Activated T-helper 9 cell treated with anti-CD3 and anti-CD28 coated beads, Interleukin-2, amount 50 U/mL, for 16 hours (primary cell): ENCODE data around the gene ANKH.

Experiments
- DNase-seq: peaks from one replicate; pipeline ENCODE4 v3.0.0-alpha.2; 2020; ENCODE audit warnings: low read depth

Gene ANKH

GRCh38 chr5:14735944-14736343 lies 135.6 kb downstream of the ANKH start:
- no peak for DNase-seq

GRCh38 chr5:14734396-14734795 lies 137.2 kb downstream of the ANKH start:
- DNase-seq = no peak

DNA sequence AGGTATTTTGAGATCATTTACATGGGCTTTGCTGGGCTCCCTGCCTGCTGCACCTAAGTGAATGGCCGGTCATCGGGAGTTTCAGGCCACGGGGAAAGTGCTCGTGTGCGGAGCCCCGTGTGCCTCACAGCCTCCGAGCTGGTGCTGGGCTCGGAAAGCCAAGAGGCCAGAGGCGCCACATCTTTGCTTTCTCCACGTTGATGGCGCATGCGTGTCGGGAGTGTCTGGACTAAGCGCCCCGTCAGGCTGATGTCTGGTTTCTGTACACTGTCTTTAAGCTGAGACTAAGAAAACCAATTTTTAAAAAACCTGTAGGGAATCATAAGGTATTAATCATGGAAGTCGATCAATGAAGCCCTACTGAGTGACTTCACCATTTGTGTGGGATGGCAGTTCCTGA lies 137.9 kb downstream of the ANKH start:
- no peak for DNase-seq

DNA sequence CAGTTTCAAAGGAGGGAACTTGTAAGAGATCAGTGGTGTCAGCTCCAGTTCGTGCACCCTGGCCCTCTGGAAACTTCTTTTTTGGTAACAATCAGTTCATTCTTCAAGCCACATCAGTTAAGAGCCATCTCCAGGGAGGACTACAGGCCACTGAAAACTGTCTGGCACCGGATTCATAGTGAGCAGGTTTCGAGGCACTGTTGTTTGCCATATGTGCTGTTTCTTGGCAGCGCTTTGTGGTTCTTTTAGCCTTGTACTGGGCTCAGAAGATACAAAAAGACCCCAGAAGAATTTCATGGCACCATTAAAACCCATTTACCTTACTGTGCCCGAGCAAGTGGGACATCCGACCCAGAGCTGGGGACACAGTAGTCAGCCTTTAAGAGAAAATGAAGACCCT lies 138.6 kb downstream of the ANKH start:
- no peak for DNase-seq

GRCh38 chr5:14730881-14731280 lies 140.7 kb downstream of the ANKH start:
- DNase-seq = no peak

GRCh38 chr5:14730466-14730865 lies 141.1 kb downstream of the ANKH start:
- no peak for DNase-seq

DNA sequence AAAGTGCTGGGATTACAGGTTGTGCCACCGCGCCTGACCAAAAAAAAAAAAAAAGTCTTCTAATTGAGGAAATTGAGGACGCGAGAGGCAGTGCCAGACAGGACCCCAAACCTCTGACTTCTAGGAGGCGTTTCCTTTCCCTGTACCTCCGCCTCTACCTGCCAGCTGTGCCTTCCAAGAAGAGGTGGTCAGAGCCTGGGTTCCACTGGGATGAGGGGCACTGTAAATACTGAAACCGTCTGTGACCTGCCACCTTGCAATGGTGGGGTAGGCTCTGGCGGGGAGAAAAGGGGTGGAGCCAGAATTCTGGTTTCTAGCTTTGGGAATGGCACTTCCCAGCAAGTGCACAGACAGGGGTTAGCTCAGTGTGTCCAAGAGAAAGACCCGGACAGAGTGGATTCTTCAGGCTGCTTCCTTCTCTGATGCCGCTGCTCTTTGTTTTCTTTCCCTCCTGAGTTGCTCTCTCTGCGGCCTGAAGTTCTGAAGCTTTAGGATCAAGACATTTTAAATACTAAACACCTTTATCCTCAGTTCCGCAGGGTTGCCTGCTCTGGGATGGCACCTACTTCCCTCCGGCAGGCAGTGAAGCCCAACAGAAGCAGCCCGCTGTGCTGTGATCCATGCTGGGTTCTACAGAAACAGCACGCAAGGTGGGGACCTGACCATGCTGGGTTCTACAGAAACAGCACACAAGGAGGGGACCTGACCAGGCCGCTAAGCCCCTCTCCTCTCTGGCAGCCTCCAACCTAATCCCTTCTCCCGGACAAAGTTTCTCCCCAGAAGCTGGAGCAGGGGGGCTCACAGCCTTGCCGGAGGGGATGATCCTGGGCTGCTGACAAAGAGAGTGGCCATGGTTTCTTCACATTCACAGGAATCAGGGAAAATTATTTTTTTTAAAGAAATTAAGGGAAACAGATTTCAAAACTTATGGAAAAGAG lies 141.9 kb downstream of the ANKH start:
- no peak for DNase-seq

DNA sequence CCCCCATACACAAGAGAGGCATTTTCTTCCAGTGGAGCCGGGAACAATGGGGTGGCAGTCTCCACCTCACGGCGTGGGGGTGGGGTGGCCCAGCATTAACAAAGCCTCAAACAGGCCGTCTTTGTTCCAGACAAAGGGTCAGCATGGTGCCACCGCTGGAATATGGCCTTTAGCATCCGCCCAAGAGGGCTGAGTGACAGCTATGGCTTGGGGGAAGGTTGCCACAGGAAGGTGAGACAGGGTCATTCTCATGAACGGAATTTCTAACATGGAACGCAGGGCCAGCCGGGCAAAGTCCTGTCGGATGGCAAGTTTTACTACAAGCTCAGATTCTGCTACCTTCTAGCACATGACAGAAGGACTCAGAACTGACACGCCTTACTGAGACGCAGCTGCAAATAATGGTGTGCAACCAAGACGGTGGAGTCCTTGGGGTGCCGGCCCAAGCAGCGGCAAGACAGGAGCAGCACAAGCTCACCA lies 143.1 kb downstream of the ANKH start:
- DNase-seq = no peak

- no peak for DNase-seq
Observed at GRCh38 chr5:14727928-14728458, 143.6 kb downstream of the ANKH start.

DNA sequence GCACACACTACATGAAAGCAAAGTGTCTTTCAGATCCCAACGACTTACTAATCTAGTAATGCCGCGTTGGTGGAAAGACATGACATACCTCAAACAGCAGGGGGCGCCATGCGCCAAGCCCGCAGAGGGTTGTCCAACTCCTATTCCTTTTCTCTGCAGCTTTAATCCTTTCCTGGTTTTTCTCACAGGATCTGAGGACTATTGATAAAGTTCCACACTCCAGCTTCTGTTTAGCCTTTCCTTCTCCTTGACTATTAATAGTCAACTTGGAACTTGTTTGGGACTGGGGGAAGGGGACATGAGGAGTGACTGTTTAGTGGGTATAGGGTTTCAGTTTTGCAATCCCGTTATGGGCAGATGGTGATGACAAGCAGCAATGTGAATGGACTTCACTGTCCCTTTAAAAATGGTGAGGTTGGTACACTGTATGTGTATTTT lies 144.1 kb downstream of the ANKH start:
- peak; percentile 61 for DNase-seq

DNA sequence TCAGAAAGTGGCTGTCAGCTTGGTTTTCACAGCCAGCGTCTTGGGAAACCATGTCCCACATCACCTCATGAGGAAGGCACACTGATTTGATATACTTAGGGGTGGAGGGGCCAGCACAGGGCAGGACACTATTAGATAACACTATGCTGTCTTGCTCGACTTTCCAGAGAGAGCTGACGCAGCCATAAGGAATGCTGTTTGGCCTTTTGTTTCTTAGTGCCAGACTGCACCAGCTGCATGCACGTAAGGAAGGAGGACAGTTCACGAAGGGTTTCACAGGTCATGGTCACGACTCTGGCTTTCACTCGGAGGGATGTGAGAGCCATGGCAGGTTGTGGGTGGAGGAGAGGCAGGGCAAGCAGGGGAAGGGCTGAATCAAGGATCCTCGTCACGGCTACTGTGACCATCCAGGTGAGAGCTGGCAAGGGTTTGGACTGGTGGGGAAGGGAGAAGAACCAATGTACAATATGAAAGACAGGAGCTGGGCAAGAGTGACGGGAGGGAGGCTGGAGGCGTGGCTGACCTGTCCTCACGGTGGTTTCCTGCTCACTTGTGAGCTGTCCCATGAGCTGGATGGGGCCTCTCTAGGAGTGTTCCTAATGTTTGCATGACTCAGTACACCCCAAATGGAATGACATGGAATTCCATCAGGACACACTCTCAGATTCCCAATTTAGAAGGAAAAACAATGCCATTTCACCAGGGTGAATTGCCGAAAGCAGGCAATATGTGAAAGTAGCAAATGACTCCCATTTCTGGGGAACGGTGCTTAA lies 145.3 kb downstream of the ANKH start:
- no peak for DNase-seq

GRCh38 chr5:14724633-14725032 lies 146.9 kb downstream of the ANKH start:
- DNase-seq = no peak

GRCh38 chr5:14723701-14724132 lies 147.9 kb downstream of the ANKH start:
- DNase-seq = no peak

GRCh38 chr5:14722923-14723322 lies 148.7 kb downstream of the ANKH start:
- DNase-seq = no peak

- DNase-seq = no peak
Observed at GRCh38 chr5:14721990-14722656, 149.5 kb downstream of the ANKH start.

- DNase-seq = no peak
Observed at GRCh38 chr5:14720236-14720923, 151.2 kb downstream of the ANKH start.

GRCh38 chr5:14718778-14719177 lies 152.8 kb downstream of the ANKH start:
- no peak for DNase-seq

DNA sequence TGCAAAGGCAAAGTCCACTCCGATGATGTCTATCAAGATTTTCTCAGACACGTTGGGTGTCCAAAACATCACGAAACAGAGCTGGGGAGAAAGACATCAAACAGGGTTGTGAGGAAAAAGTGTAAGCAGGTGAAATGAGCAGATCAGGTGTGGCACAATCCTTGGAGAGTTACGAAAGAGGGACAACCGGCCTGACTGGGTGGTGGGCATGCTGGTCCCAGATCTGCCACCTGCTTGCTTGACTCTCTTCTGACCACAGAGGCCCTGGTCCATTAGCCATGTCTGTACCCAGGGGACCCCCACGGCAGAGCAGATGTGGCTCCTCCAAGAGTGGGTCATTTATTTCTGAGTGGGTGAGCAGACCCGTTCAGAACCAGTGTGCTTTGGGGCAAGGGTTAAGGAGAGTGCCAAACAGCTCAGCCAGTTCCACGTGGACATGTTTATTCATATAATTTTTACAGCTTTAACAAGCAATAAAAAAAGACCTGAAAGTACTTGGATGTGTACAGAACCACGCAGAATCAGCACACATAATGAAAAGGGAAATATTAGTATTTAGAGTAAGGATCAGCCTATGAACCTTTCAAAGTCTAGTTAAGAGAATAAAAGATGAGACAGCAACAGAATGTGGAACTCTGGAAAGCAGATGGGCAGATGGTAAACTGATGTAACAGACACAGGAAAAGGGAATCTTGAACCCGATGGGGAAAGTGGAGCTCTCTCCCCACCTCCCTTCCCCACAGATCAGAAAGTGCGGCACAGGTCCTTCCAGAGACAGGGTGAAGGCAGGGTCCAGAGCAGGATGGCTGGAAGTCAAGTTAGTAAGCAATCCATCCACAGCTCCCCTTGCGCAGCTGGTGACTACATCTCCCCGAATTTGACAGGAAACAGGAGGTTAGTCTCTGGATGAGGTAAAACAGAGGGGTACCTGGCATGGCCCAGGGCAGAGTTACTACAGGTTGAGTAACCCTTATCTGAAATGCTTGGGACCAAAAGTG lies 154.5 kb downstream of the ANKH start:
- DNase-seq = no peak

DNA sequence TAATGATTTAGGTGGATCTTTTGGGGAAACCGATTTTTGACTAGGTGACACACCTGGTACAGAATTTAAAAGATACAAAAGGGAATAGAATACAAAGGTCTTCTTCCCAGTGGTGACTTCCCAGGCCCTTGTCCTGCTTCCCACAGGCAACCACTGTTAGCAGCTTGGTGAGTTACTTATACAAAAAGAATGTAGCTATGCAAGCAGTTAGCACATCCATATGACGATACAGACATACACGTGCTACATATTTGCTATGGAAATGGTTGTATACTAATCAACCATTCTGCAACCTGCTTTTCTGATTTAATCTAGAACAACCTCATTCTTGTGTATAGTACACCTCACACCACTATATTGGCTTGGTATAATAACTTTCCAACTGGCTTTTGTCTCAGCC lies 156.1 kb downstream of the ANKH start:
- DNase-seq = no peak

DNA sequence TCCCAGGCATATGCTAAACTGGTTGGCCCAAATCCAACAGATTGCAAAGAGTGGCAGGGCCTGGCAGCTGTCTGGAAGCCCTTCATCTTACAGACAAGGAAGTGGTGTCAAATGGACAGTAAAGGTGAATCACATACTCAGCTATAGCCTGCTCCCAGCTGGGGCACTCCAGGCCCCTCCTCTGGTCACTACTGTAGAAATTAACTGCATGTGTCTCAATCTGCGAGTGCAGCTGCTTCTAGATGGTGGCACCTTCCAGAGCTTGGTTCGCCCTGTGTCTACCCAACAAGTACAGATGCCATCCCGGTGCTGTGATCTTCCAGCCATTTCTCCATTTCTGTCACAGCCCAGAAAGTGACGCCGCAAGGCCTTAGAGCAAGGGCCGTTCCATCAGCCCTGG lies 156.9 kb downstream of the ANKH start:
- no peak for DNase-seq
